ENCODE data around the gene PNRC1. TPM values are rescaled to one million over a fixed set of nuclear protein-coding genes. Genes with fewer than 3 reads are reported as not detected.

The PNRC1 gene
- total and polyA plus RNA-seq, 2 experiments from 2014 or later = 35.0 to 38.6 TPM

DNA sequence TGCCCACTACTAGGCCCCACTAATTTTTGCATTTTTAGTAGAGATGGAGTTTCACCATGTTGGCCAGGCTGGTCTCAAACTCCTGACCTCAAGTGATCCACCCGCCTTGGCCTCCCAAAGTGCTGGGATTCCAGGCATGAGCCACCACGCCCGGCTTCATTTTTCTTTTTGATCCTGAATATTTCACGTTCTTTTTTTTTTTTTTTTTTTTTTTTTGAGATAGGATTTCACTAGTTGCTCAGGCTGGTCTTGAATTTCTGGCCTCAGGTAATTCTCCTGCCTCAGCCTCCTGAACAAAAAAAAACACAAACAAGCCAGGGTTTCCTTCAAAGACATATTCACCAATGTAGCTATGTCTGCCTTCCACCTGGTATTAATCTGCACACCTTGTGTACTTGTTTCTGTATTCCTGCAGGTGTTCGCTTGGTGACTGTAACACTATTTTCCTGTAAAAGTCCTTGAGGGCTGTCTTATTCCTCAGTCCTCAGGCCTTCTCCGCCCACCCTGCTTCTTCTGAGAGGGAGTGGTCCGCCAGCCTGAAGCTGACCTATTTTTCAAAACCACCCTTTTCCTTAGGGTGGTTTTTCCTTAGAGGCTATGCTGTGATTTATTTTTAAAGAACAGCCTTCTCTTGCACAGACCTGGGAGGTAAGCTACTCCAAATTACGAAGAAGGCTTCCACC, 36.1 kb upstream of the PNRC1 start (continued):
- TF ChIP-seq REST (IDR thresholded peaks at IDR 0.05; ENCODE audit: unreplicated experiment) (no peak), EZH2 (IDR thresholded peaks at IDR 0.05; ENCODE audit: low read depth, unreplicated experiment) (no peak), ZNF114 (CRISPR knock-in tag; IDR thresholded peaks at IDR 0.05) (no peak)

- Mint-ChIP-seq H3K4me3 (no peak overlapping the region), H3K27ac (no peak overlapping the region), H3K4me1 (peaks cover 31% of the 10 kb centered on the region), H3K36me3 (ENCODE audit: low read depth) (no peaks in the 10 kb centered on the region), H3K9me3 (no peaks in the 10 kb centered on the region), H3K27me3 (ENCODE audit: insufficient read depth, low read depth, poor library complexity) (peaks cover 8% of the 10 kb centered on the region)
- DNase-seq (ENCODE audit: low spot score) (no peak), ATAC-seq (no peak)
- H3K4me2 ChIP-seq = no peak overlapping the region
- peak overlapping the region; percentile 86; the same call in 1 of the 2 replicates for H2AFZ ChIP-seq
- no peak for TF ChIP-seq ZNF114 (CRISPR knock-in tag; IDR thresholded peaks at IDR 0.05)
- TF ChIP-seq, protein P1, sequence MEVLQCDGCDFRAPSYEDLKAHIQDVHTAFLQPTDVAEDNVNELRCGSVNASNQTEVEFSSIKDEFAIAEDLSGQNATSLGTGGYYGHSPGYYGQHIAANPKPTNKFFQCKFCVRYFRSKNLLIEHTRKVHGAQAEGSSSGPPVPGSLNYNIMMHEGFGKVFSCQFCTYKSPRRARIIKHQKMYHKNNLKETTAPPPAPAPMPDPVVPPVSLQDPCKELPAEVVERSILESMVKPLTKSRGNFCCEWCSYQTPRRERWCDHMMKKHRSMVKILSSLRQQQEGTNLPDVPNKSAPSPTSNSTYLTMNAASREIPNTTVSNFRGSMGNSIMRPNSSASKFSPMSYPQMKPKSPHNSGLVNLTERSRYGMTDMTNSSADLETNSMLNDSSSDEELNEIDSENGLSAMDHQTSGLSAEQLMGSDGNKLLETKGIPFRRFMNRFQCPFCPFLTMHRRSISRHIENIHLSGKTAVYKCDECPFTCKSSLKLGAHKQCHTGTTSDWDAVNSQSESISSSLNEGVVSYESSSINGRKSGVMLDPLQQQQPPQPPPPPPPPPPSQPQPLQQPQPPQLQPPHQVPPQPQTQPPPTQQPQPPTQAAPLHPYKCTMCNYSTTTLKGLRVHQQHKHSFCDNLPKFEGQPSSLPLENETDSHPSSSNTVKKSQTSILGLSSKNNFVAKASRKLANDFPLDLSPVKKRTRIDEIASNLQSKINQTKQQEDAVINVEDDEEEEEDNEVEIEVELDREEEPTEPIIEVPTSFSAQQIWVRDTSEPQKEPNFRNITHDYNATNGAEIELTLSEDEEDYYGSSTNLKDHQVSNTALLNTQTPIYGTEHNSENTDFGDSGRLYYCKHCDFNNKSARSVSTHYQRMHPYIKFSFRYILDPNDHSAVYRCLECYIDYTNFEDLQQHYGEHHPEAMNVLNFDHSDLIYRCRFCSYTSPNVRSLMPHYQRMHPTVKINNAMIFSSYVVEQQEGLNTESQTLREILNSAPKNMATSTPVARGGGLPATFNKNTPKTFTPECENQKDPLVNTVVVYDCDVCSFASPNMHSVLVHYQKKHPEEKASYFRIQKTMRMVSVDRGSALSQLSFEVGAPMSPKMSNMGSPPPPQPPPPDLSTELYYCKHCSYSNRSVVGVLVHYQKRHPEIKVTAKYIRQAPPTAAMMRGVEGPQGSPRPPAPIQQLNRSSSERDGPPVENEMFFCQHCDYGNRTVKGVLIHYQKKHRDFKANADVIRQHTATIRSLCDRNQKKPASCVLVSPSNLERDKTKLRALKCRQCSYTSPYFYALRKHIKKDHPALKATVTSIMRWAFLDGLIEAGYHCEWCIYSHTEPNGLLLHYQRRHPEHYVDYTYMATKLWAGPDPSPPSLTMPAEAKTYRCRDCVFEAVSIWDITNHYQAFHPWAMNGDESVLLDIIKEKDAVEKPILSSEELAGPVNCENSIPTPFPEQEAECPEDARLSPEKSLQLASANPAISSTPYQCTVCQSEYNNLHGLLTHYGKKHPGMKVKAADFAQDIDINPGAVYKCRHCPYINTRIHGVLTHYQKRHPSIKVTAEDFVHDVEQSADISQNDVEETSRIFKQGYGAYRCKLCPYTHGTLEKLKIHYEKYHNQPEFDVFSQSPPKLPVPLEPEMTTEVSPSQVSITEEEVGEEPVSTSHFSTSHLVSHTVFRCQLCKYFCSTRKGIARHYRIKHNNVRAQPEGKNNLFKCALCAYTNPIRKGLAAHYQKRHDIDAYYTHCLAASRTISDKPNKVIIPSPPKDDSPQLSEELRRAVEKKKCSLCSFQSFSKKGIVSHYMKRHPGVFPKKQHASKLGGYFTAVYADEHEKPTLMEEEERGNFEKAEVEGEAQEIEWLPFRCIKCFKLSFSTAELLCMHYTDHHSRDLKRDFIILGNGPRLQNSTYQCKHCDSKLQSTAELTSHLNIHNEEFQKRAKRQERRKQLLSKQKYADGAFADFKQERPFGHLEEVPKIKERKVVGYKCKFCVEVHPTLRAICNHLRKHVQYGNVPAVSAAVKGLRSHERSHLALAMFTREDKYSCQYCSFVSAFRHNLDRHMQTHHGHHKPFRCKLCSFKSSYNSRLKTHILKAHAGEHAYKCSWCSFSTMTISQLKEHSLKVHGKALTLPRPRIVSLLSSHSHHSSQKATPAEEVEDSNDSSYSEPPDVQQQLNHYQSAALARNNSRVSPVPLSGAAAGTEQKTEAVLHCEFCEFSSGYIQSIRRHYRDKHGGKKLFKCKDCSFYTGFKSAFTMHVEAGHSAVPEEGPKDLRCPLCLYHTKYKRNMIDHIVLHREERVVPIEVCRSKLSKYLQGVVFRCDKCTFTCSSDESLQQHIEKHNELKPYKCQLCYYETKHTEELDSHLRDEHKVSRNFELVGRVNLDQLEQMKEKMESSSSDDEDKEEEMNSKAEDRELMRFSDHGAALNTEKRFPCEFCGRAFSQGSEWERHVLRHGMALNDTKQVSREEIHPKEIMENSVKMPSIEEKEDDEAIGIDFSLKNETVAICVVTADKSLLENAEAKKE (CRISPR knock-in tag; IDR thresholded peaks at IDR 0.05) = no peak
- no peaks in the 10 kb centered on the region for H3F3A ChIP-seq (replicated peaks; ENCODE audit: low read depth)
- H3K4me1 ChIP-seq (ENCODE audit: insufficient read depth) = peaks cover 12% of the 10 kb centered on the region; the same call in 1 of the 2 replicates
- H3K79me2 ChIP-seq (replicated peaks; ENCODE audit: insufficient read depth) = no peaks in the 10 kb centered on the region
- H3K4me3 ChIP-seq = no peak overlapping the region
- H3K36me3 ChIP-seq (ENCODE audit: insufficient read depth) = no peaks in the 10 kb centered on the region
- H3K27me3 ChIP-seq (ENCODE audit: insufficient read depth) = peaks cover 21% of the 10 kb centered on the region
- H3K9me2 ChIP-seq (ENCODE audit: insufficient read depth) = no peaks in the 10 kb centered on the region
- no peaks in the 10 kb centered on the region for H4K20me1 ChIP-seq (replicated peaks; ENCODE audit: insufficient read depth)
- no peak overlapping the region for H3K27ac ChIP-seq (ENCODE audit: low read depth)
Observed at GRCh38 chr6:89045011-89045387, 35.6 kb upstream of the PNRC1 start.

Data from GM23338 (cell line).